Measurements from ENCODE around the gene HNRNPLL.
"Not testable (repeated sequence)": the region's sequence is repeated elsewhere in the genome, so short reads cannot be mapped to it uniquely, and the experiment has no call there.

The HNRNPLL gene

DNA sequence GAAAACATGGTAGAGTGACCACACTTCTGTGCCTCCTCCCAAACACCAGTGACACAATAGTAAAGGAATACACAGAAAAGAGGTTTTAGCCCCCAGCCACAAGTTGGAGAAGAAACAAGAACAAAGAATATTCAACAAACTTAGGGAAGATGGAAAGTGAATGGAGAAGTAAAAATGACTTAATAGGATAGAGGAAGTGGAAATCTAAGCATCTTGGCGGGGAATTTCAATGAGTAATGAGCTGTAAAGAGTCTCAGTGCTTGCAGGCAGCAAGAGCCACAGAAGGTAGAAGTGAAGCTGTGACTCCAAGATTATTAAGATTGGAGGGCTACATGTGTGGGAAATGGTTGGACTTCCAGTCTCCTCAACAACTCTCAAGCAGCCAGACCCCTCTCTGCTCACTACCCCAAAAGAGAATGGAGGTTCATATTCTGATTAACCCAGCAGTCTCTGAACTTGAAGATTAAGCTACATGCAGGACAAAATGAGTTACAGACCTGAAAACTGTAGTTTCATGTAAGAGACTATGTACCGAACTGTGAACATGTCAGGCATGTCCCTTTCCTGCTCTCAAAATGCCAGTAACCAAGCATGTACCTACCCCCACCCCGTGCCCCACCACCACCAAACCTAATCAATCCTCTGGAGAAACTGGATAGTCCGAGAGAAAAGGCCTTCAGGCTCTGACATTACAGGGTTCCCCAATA, 16.9 kb upstream of the HNRNPLL start:
- no peak for DNase-seq (ENCODE audit: low read depth in 3 of 3)

DNA sequence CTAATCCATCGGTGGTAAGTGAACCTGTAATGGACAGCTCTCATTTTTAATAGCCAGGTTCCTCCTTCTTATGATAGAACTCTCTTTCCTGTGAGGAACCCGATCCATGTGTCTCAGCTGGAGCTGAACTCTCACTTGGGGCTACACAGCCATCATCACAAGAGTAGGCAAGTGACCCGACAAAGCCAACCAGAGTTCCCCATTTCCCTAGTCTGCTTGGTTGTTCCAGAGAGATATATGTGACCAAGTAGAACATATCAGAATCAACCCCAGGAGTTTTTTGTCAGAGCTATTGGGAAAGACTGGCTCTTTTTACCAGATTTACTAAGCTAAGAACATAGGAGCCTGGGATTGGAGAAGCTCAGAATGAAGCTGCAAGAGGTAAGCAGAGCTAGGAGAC, 14.6 kb upstream of the HNRNPLL start:
- no peak for DNase-seq (ENCODE audit: low read depth in 3 of 3)

DNA sequence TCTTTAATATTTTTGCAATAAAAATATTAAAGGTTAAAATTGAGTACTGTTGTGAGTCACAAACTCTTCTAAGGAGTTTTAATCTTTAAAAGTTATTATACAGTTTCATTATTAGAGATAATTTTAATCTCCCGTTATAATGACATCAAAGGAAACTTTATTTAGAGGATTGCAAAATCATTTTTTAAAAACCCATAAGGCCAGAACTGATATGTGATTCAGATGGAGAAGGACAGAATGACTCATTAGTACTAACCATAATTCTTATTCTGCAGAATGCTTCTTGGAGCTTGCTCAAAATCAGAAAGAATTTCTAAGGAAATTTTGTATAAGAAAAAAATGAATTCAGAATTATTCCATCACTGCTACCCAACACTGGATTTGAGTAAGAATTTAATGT, 12.5 kb upstream of the HNRNPLL start:
- no peak for DNase-seq (ENCODE audit: low read depth in 3 of 3)

DNA sequence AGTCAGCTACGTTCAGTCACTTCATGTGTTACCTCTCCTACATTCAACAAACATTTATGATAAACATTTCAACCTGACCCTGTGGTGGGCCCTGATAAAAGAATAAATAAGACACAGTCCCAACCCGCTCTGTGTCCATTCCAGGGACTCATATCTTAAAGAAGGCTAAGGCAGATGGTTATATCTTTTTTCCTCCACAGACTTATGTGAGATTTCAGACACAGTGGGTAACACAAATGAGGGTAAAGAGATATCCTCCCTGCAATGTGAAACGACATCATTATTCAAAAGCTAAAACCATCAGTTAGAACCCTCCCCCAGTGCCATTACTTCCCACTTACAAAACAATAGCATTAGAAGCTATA, 11.1 kb upstream of the HNRNPLL start:
- no peak for DNase-seq (ENCODE audit: low read depth in 3 of 3)

DNA sequence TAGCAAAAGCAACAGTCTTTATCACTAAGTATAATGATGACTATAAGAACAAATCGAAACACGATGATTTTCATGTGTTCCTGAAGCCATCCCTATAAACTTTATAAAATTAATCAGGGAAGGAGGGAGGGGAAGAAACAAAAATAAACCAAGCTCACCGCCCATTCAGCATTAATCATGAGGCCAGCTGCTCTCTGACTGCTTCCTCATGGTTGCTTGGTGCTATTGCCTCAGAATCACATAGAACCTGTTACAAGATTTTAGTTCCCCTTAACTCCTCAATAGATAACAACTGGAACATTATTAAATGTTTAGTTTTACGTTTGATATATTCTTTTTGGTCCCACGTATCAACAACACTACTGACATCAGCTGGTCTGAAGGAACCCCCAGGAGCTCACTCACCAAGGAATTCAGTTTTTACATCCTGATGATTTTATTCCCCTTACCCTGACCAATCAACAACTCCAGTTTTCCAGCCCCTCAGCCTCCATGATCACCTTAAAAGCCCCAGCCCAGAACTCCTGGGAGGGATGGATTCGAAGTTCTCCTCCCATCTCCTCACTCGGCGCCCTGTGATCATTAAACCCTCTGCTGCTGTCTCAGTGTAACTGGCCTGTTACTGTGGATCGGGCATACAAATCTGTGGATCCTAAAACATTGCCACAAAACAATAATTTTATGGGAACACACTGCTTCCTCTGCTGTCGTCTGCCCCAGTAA, 10.6 kb upstream of the HNRNPLL start:
- no peak for DNase-seq (ENCODE audit: low read depth in 3 of 3)

DNA sequence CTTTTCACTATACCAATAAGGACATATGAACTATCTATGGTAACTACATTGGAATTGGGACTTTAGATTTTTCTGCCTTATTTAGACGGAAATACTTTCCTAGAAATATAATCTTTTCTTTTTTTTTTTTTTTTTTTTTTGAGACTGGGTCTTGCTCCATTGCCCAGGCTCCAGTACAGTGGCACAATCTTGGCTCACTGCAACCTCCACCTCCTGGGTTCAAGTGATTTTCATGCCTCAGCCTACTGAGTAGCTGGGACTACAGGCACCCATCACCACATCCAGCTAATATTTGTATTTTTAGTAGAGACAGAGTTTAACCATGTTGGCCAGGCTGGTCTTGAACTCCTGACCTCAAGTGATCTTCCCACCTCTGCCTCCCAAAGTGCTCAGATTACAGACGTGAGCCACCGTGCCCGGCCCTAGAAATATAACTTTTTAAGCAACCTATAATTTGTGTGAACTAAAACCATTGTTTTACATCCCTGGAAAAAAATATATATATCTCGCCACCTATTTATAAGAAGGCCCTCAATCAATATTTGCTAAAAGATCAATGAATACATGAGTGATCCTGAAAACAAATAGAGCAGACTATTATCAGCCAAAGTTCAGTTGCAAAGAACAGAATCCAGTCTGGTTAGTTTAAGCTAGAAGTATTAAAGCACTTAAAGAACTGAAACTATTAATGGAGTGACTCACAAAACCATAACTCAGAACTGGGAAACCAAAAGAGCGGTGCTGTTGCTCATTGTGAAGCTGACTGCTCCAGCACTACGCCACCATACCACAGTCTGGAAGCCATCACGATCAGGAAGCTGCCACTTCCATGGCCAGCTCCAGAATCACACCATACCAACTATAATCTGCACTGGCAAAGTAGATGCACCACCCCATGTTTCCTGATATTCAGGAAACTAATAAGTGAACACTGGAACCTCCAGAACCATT, 8.4 kb upstream of the HNRNPLL start:
- DNase-seq (ENCODE audit: low read depth in 3 of 3), result no peak

DNA sequence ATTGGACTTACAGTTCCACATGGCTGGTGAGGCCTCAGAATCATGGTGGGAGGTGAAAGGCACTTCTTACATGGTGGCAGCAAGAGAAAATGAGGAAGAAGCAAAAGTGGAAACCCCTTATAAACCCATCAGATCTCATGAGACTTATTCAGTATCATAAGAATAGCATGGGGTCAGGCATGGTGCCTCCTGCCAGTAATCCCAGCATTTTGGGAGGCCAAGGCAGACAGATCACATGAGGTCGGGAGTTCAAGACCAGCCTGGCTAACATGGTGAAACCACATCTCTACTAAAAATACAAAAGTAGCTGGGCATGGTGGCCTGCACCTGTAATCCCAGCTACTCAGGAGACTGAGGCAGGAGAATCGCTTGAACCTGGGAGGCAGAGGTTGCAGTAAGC, 6.5 kb upstream of the HNRNPLL start:
- not testable (repeated sequence) for DNase-seq (ENCODE audit: low read depth in 3 of 3)

DNA sequence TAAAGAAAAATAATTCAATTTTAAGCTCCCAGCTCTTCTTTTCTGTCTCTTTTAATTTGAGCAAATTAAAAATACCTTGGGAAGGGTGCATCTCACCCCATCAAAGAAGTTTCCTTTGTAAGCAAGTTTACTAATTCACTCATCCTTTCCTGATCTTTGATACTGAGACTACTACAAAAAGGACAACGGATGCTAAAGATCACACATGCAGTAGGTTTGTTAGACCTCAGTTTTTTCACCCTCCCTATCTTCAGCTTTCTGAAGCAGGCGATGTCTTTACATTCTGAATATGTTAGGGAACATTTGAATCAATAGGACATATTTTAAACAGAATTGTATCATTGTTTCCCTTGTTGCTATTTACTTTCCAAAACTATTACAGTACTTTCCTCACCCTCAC, 6.0 kb upstream of the HNRNPLL start:
- no peak for DNase-seq (ENCODE audit: low read depth in 3 of 3)

DNA sequence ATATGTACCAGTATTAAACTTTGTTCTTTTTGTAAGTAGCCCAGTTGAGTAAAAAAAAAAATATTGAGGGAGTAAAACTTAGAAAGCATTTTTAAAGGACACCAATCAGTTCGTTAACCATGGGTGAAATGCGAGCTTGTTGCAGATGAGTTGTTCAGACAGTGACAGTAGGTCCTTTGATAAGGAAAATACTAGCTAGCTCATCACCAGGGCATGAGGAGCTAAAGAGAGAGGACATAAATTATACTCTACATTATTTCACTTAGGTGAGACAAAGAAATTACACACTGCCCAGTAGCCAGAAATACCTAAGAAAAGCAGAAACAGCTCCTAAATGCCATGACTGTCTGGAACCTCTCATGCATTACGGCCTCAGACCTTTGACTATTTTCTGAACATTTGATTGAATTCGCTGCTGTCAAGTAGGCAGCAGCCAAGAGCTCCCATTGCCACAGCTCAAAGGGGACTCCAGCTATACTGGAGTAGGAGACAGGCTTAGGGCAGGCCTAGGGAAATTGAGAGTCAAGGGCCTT, 2.6 kb upstream of the HNRNPLL start:
- no peak for DNase-seq (ENCODE audit: low read depth in 3 of 3)

DNA sequence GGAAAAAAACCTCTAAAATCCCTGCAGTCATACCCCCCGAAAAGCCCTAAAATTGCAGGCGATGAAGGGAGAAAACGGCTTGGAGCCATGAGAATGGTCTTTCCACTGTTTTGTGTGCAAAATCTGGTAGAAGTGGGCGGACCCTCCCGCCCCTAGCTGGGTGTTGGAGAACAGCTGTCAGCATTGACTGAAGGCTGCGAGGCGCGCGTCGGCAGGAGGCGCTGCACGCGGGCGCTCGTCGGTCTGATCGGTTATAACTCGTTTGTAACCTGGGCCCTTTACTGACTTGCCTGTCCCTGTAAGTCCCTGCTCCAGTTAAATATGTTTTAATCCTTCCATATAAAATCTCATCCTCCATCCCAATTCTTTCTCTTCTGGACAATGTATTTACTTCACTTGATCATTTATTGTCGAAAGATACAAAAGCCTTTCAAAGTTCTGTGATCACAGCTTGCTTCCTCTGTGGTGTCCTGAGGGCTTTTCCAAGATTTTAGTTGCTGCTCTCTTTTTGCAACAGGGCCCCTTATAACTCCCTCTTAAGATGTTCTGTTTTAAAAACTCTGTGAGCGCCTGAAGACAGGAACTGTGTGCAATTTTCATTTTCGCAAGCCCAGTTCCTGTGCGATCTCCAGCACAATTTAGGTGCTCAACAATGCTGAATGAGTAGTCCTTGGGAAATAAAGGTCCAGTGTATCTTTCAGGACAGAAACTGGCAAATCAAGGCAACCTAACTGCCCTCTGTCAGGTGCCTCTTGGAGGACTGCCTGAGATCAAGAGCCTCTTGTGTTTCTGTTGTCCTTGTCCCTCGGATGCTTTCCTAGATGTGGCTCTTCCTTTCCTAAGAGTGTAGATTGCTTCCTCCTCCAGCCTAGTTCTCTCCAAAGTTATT, 918 bp upstream of the HNRNPLL start:
- peak; percentile 60 to 73 (median 70) for DNase-seq (ENCODE audit: low read depth in 3 of 3)

DNA sequence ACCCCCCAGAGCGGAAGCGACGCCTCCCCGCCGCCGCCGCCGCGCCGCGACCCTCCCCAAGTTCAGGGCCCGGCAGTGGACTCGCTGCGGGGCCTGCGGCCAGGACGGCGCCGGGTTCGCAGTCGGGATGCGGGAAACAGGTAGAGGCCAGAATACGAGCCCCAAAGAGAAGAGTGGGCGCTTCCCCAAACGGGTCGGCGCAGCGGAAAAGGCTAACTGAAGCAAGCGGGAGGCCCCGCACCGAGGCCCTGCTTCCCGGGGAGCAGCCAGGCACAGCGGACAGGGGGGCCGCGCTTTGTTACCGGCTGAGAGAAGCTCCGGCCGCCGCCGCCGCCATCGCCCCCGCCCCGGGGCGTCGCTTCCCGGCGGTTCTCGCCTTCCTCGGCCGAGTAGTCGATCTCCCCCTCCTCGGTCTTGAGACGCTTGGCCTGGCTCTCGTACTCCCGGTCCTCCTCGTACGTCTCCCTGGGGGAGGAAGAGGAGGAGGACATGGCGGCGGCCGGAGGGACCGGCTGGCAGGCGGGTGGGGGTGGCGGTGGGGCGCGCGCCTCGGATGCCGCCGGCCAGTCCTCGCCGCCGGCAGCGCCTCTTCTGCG, 494 bp downstream of the HNRNPLL start:
- no peak for DNase-seq (ENCODE audit: low read depth in 3 of 3)

DNA sequence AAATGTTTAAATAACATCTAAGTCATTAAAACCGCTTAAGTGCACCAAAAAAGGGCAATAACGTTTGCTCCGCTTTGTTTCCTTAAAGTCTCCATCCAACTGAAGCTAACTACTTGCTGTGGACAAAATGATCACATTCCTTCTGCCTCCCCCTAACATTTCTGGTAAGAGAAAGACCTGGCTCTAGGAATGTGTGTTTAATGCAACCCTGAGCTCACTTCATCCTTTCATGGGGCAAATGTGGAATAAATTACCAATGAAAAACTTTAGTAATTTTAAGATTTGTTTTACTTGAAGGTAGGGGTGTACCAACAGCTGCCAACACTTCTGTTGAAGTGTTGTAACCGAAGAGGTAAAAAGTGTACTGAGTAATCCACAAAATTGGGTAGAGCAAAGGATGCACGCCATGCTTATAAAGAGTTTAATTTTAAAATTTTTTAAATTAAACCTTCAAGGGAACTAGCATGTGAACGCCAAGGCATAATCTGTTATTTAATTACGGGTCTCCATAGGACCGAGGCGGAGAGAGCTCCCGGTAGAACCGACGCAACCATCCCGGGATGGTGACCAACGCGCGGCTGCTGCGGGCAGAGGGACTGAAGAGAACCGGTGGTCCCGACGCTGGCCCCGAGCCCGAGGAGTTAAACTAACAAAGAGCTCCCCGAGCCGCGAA, 1.1 kb downstream of the HNRNPLL start:
- DNase-seq (ENCODE audit: low read depth in 3 of 3), result no peak

DNA sequence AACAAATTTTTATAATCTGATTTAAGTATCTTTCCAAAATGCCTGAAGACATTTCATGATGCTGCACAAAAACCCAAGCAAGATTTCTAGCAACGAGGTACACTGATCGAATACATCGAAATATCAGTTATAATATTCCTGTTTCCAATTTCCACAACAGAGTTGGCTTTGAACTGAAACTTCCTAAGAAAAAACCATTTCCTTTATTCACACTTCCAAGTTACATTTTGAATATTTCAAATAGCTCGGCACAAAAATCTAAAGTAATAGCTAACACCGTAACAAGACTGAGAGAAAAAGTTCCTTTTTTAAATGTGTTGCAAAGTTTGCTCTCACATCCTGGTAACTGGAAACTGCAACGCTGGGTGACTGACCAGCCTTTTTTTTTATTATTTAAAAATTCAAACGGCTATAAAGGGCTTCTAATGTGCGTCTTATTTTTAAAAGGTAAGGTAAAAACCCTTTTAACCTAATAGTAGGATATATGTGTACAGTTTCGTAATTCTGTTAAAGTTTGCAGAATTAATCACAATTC, 1.7 kb downstream of the HNRNPLL start:
- no peak for DNase-seq (ENCODE audit: low read depth in 3 of 3)

DNA sequence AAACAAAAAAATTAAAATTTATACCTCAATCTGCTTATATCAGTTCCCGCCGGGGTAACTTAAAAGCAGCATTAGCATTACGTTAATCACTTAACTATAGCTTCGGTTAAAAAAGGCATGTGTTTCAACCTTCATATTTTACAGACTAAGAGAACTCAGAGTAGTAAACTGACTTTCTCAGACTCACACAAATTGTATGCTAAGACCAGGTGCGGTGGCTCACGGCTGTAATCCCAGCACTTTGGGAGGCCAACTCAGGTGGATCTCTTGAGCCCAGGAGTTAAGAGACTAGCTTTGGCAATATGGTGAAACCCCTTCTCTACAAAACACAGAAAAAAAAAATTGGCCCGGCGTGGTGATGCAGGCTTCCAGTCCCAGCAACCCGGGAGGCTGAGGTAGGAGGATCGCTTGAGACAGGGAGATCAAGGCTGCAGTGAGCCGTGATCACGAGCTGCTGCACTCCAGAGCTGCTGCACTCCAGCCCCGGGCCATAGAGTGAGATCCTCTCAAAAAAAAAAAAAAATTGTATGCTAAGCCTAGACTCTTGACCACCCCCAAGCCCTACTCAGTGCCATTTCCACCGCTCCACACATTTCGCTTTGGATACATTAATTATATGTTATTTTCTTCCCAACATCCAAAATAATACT, 2.4 kb downstream of the HNRNPLL start:
- DNase-seq (ENCODE audit: low read depth in 3 of 3), result no peak

DNA sequence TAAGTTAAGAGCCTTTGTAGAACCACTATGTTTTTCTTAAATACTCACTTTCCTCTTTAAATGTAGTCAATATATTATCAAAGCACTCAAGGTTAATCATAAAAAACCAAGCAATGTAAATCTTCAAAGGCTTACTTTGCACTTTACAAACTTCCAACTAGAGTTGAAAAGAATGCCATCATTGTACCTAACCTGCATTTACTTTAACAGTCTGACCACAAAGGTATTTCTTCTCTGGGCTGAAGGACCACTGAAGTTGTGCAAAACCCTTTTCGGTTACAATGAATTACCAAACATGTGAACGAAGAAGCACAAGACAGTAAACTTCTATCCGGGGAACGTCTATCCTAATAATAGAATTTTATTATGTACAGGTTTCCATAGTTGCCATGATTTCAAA, 3.0 kb downstream of the HNRNPLL start:
- no peak for DNase-seq (ENCODE audit: low read depth in 3 of 3)

DNA sequence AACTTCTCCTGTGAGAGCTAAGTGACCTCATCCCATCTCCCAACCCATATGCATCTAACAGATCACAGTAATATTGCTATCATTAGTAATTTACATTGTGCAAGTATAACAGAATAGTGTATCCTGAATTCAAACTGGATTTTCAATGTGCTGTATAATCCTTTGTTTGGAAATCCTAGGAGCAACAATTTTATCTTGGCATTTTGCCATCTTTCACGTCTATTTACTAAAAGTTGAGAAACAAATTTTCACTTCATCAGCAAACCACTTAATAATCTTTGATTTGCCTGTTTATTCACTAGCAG, 3.8 kb downstream of the HNRNPLL start:
- DNase-seq (ENCODE audit: low read depth in 3 of 3), result no peak

DNA sequence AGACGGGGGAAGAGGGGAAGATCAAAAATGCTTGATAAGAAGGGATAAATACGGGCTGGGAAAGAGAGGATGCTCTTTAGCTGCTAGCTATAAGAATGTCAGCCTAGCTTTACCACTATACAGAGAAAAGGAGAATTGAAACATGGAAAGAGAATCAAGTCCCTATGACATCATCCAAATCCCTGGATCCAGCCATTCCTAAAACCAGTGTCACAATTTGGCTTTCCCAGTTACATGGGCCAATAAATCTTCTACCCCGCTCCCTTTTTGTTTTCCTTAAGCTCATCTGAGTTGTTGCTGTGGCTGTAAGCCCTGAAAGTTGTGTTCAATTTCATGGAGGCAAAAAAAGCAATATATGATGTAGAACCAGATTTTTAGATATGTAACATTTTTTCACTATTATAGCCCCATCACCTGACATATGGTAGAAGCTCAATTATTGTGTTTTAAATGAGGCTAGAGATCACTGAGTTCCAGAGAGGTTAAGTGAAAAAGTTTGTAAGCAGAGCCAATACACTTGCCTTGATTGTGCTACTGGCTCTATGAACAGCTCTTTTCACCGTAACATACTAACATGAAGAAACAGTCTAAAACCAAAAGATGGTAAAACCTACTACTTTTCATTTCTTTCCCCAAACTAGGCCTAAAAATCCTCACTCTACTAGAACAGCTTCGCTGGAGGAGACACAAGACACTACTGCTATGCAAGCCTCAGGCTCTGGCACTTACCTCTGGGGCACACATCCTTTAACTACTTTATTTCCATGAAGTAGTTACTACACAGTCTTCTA, 4.3 kb downstream of the HNRNPLL start:
- no peak for DNase-seq (ENCODE audit: low read depth in 3 of 3)

DNA sequence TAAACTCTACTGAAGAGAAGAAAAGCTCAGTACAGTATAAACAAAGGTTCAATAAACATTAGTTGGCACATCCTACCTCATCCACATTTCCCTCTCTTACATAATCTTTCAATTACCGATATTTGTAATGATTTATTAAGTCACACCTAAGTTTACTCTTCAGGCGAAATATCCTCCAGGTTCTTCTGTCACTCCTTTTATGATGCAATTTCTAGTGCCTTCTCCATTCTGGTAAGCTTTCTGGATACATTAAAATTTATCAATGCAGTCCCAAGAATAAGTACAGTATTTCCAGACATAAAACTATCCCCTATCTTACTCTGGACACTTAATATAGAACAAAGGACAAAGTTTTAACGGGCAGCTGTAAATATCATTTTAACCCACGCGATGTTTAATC, 5.6 kb downstream of the HNRNPLL start:
- DNase-seq (ENCODE audit: low read depth in 3 of 3), result no peak

DNA sequence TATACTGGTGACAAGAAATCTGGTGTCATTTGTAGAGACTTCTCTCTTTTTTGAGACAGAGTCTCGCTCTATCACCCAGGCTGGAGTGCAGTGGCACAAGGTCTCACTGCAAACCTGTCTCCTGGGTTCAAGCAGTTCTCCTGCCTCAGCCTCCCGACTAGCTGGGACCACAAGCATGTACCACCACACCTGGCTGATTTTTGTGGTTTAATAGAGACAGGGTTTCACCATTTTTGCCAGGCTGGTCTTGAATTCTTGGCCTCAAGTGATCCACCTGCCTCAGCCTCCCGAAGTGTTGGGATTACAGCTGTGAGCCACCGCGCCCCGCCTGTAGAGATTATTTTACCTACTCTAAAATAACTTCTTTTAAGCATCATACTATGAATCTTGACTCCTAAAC, 6.5 kb downstream of the HNRNPLL start:
- DNase-seq (ENCODE audit: low read depth in 3 of 3), result no peak
